K562 (cell line): ENCODE data around the gene EIF2AK3. TPM values are rescaled to one million over a fixed set of nuclear protein-coding genes. Genes with fewer than 3 reads are reported as not detected.

Experiments
- CREBBP ChIP-seq: IDR thresholded peaks from one replicate; pipeline ENCODE4 v1.6.1; 2012; ENCODE audit warnings: low read depth, mild to moderate bottlenecking, control low read depth, inconsistent platforms, low read length
- CREM ChIP-seq: IDR thresholded peaks from 2 replicates; pipeline ENCODE4 v1.6.1; 2014; ENCODE audit warnings: antibody characterized with exemption, low read depth
- E2F3 ChIP-seq: fragments of 250-450 bp; sonication (Bioruptor Pico); IDR thresholded peaks from 2 replicates; pipeline ENCODE4 v1.4.0; 2020; ENCODE audit warnings: mild to moderate bottlenecking
- ELF4 ChIP-seq: fragments of 450-650 bp; formaldehyde crosslinking; IDR thresholded peaks from 2 replicates; pipeline ENCODE4 v1.4.0; 2022; ENCODE audit warnings: missing genetic modification characterization
- ETV5 ChIP-seq: sonication (generic); formaldehyde crosslinking; IDR thresholded peaks from 2 replicates; pipeline ENCODE4 v1.4.0; 2020; ENCODE audit warnings: low read depth, mild to moderate bottlenecking, missing genetic modification reagents
- NR2F6 ChIP-seq: fragments of 450-650 bp; formaldehyde crosslinking; IDR thresholded peaks from 2 replicates; pipeline ENCODE4 v1.4.0; 2020; ENCODE audit warnings: mild to moderate bottlenecking
- POLR2AphosphoS5 ChIP-seq: IDR thresholded peaks from 2 replicates; pipeline ENCODE4 v1.6.1; 2011; ENCODE audit warnings: mild to moderate bottlenecking, low read depth, low read length, moderate library complexity; ENCODE audit not compliant: control insufficient read depth, insufficient read depth
- REST ChIP-seq, 2 experiments: fragments of 450-650 bp; formaldehyde crosslinking in 1 of 2; IDR thresholded peaks; 2 replicates each; pipeline versions ENCODE4 v1.4.0 to v1.6.1; 2014 to 2020; ENCODE audit warnings: mild to moderate bottlenecking in 2 of 2, borderline replicate concordance in 1 of 2, low read depth in 1 of 2
- SP2 ChIP-seq: IDR thresholded peaks from 2 replicates; pipeline ENCODE4 v1.6.1; 2011; ENCODE audit warnings: mild to moderate bottlenecking, low read depth, low read length, moderate library complexity; ENCODE audit not compliant: poor library complexity, severe bottlenecking; ENCODE audit errors: extremely low read depth
- ZNF586 ChIP-seq: fragments of 450-650 bp; formaldehyde crosslinking; conservative IDR thresholded peaks from 2 replicates; pipeline ENCODE4 v1.4.0; 2020; ENCODE audit warnings: mild to moderate bottlenecking, moderate library complexity
- ZNF639 ChIP-seq, 2 experiments: fragments of 200-800 bp in 1 of 2; sonication (Bioruptor generic) in 1 of 2; sonication (generic) in 1 of 2; formaldehyde crosslinking in 1 of 2; IDR thresholded peaks in 1 of 2; conservative IDR thresholded peaks in 1 of 2; 2 replicates each; pipeline versions ENCODE4 v1.5.0 to v1.6.1; 2016 to 2020; ENCODE audit warnings: missing compliant biosample characterization in 1 of 2, missing genetic modification characterization in 1 of 2, missing genetic modification reagents in 1 of 2
- polyA plus RNA-seq, 8 experiments: library from polyadenylated mRNA; depleted of rRNA in 4 of 8; stranded (reverse) in 5 of 8; unstranded in 3 of 8; fragments of >200 nt; fragmentation: Nextera tagmentation in 2 of 8; fragmentation: Illumina TruSeq in 1 of 8; extraction: Ambion mirVana in 2 of 8; extraction: Trizol in 1 of 8; gene quantifications; 2 replicates each; pipeline versions ENCODE4 v1.2.1 to v1.2.3, GENCODE V29; 2011 to 2014; ENCODE audit warnings: inconsistent platforms in 1 of 8, missing spikeins in 1 of 8
- total RNA-seq, 7 experiments: library from RNA; depleted of rRNA in 6 of 7; stranded (reverse); fragments of >200 nt in 6 of 7; fragmentation: Illumina TruSeq in 2 of 7; extraction: Trizol in 2 of 7; gene quantifications; 2 replicates each; pipeline versions ENCODE4 v1.2.1 to v1.2.3, GENCODE V29; 2011 to 2021; ENCODE audit warnings: low replicate concordance in 1 of 7
- TF ChIP-seq, protein P1 (sequence below): fragments of 450-650 bp; IDR thresholded peaks from 2 replicates; pipeline ENCODE4 v1.6.1; 2018; ENCODE audit not compliant: partially characterized antibody

EIF2AK3 gene
- total and polyA plus RNA-seq, 9 of the 15 experiments (the other 6 are each of a cell fraction or from before 2014, with no cell fraction given) = 1.7 to 11.6 (median 7.4) TPM

DNA sequence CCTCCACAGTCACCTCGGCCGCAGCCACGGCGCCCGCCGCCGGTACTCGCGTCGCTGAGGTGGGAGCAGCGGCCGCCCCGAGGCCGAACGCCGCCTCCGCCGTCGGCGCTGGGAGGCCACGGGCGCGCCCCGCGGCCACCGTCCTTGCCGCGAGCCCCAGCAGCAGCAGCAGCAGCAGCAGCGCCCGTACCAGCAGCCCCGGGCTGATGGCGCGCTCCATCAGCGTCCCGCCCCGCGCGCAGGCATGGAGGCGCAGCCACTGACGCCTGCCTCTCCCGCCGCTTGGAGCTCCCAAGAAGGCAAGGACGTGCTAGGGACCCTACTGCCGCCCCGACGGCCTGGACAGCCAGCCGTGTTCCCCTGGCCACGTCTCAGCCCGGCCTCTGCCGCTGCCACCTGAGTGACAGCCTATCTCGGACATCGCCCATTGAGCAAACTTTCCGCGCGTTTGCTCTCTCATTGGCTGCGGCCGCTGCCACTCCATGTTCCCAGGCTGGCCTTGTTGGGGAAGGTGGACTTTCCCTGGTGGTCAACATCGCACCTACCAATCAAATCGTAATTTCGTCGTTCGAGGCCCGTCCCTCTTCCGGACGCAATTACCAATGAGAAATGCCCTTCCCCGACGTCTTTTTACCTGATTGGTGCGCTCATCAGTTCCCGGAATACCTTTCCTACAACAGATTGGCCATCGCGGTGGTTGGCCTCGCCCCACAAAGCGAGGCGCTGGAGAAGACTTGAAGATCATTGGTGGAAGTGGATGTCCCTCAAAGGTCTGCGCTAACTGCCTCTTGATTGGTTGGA, at the start of gene EIF2AK3 (continued):
- TF ChIP-seq ETV5 = peak; percentile 62; the same call in 1 of the 2 replicates
- TF ChIP-seq ZNF586 = no peak
- TF ChIP-seq CREBBP = no peak
- TF ChIP-seq ZNF639 (CRISPR knock-in tag; conservative IDR thresholded peaks at IDR 0.05 in 1 of 2, IDR thresholded peaks at IDR 0.05 in 1 of 2) = no peak; a peak in 2 of 4 replicates
- peak; percentile 86 for TF ChIP-seq SP2
- peak; percentile 85; the same call in 1 of the 2 replicates for TF ChIP-seq CREM
- 0 out of 2 replicates have a peak, but pooled peaks have one; percentile 58 for TF ChIP-seq ELF4 (CRISPR knock-in tag)
- TF ChIP-seq REST (IDR thresholded peaks at IDR 0.05; ENCODE audit: borderline replicate concordance) = no peak
- peak; percentile 61; the same call in 1 of the 2 replicates for TF ChIP-seq REST (CRISPR knock-in tag; IDR thresholded peaks at IDR 0.05; ENCODE audit: low read depth)
- TF ChIP-seq, protein P1, sequence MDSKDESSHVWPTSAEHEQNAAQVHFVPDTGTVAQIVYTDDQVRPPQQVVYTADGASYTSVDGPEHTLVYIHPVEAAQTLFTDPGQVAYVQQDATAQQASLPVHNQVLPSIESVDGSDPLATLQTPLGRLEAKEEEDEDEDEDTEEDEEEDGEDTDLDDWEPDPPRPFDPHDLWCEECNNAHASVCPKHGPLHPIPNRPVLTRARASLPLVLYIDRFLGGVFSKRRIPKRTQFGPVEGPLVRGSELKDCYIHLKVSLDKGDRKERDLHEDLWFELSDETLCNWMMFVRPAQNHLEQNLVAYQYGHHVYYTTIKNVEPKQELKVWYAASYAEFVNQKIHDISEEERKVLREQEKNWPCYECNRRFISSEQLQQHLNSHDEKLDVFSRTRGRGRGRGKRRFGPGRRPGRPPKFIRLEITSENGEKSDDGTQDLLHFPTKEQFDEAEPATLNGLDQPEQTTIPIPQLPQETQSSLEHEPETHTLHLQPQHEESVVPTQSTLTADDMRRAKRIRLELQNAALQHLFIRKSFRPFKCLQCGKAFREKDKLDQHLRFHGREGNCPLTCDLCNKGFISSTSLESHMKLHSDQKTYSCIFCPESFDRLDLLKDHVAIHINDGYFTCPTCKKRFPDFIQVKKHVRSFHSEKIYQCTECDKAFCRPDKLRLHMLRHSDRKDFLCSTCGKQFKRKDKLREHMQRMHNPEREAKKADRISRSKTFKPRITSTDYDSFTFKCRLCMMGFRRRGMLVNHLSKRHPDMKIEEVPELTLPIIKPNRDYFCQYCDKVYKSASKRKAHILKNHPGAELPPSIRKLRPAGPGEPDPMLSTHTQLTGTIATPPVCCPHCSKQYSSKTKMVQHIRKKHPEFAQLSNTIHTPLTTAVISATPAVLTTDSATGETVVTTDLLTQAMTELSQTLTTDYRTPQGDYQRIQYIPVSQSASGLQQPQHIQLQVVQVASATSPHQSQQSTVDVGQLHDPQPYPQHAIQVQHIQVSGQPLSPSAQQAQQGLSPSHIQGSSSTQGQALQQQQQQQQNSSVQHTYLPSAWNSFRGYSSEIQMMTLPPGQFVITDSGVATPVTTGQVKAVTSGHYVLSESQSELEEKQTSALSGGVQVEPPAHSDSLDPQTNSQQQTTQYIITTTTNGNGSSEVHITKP = no peak
- peak; percentile 43; the same call in 1 of the 2 replicates for TF ChIP-seq POLR2AphosphoS5
- 0 out of 2 replicates have a peak, but pooled peaks have one; percentile 62 for TF ChIP-seq E2F3 (CRISPR knock-in tag)
- TF ChIP-seq NR2F6 = peak; percentile 55; the same call in 1 of the 2 replicates
